ENCODE data around the gene RAI1. TPM values are rescaled to one million over a fixed set of nuclear protein-coding genes. Genes with fewer than 3 reads are reported as not detected.
A peak's percentile ranks its signal among the peaks of the same experiment; 100 is the strongest.

RAI1 gene
- total and polyA plus RNA-seq, 2 of the 13 experiments (the other 11 are each of a cell fraction or from before 2014, with no cell fraction given), result 3.4 to 5.2 TPM

DNA sequence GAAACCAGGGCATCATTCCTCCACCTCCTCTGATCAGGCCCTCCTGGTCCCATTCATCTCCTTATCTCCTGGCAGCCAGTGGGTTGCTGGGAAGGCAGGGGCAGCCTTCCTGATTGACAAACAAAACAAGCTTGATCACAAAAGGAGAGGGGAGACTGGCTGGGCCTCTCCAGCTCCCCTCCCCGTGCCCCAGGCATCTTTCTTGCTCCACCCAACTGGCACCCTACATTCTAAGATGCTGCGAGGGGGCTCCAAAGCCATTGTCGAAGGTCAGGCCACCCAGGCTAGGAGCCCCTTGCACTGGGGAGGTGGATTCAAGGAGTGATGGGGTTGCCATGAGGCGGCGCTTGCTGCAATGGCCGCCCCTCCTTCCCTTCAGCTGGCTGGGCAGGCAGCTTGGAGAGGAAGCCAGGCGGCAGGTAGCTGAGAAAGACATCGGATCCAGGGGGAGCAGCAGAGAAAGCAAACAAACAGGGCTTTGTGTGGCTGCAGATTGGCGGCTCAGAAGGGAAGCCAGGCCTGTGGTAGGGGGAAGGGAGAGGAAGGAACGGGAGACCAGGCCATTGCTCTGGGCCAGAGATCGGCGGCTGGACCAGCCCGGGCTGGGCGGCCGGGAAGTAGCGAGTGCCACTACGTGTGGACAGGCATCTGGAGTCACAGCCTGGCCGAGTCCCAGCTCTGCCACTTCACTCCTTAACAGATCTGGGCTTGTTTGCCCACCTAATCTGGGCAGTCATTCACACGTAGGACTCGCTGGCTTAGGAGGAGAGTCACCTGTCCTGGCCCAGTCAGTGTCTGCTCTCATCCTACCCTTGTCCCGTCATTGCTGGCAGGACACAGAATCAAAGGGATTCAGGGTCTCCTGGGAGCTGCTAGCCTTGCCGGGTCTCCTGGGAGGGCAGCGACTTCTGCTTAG lies 12.3 kb downstream of the RAI1 start (continued):
- TF ChIP-seq ELF4 (CRISPR knock-in tag; IDR thresholded peaks at IDR 0.05; ENCODE audit: borderline replicate concordance) (no peak), GZF1 (CRISPR knock-in tag; IDR thresholded peaks at IDR 0.05) (peak; percentile 6; the same call in 1 of the 2 replicates), MIXL1 (CRISPR knock-in tag; IDR thresholded peaks at IDR 0.05) (no peak), ZNF3 (CRISPR knock-in tag; IDR thresholded peaks at IDR 0.05) (no peak), IRX3 (CRISPR knock-in tag; IDR thresholded peaks at IDR 0.05; ENCODE audit: borderline replicate concordance, low read depth) (no peak), ZNF747 (CRISPR knock-in tag; IDR thresholded peaks at IDR 0.05; ENCODE audit: borderline replicate concordance) (peak; percentile 77; the same call in 1 of the 2 replicates), TGIF2 (CRISPR knock-in tag; IDR thresholded peaks at IDR 0.05) (0 out of 2 replicates have a peak, but pooled peaks have one; percentile 43), NBN (conservative IDR thresholded peaks at IDR 0.05) (no peak), CBX2 (IDR thresholded peaks at IDR 0.05; ENCODE audit: low read depth, low read length) (no peak), CBX2 (CRISPR knock-in tag; IDR thresholded peaks at IDR 0.05; ENCODE audit: low read depth) (no peak), ETV6 (CRISPR knock-in tag; conservative IDR thresholded peaks at IDR 0.05) (no peak), ZNF432 (CRISPR knock-in tag; IDR thresholded peaks at IDR 0.05; ENCODE audit: borderline replicate concordance) (no peak), SRY (CRISPR knock-in tag; IDR thresholded peaks at IDR 0.05) (0 out of 2 replicates have a peak, but pooled peaks have one; percentile 10)
- TF ChIP-seq, protein P1, sequence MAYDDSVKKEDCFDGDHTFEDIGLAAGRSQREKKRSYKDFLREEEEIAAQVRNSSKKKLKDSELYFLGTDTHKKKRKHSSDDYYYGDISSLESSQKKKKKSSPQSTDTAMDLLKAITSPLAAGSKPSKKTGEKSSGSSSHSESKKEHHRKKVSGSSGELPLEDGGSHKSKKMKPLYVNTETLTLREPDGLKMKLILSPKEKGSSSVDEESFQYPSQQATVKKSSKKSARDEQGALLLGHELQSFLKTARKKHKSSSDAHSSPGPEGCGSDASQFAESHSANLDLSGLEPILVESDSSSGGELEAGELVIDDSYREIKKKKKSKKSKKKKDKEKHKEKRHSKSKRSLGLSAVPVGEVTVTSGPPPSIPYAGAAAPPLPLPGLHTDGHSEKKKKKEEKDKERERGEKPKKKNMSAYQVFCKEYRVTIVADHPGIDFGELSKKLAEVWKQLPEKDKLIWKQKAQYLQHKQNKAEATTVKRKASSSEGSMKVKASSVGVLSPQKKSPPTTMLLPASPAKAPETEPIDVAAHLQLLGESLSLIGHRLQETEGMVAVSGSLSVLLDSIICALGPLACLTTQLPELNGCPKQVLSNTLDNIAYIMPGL (CRISPR knock-in tag; IDR thresholded peaks at IDR 0.05; ENCODE audit: borderline replicate concordance in 1 of 2, low read depth in 1 of 2), result peak; percentile 31; a peak in 2 of 4 replicates
- TF ChIP-seq, protein P2, sequence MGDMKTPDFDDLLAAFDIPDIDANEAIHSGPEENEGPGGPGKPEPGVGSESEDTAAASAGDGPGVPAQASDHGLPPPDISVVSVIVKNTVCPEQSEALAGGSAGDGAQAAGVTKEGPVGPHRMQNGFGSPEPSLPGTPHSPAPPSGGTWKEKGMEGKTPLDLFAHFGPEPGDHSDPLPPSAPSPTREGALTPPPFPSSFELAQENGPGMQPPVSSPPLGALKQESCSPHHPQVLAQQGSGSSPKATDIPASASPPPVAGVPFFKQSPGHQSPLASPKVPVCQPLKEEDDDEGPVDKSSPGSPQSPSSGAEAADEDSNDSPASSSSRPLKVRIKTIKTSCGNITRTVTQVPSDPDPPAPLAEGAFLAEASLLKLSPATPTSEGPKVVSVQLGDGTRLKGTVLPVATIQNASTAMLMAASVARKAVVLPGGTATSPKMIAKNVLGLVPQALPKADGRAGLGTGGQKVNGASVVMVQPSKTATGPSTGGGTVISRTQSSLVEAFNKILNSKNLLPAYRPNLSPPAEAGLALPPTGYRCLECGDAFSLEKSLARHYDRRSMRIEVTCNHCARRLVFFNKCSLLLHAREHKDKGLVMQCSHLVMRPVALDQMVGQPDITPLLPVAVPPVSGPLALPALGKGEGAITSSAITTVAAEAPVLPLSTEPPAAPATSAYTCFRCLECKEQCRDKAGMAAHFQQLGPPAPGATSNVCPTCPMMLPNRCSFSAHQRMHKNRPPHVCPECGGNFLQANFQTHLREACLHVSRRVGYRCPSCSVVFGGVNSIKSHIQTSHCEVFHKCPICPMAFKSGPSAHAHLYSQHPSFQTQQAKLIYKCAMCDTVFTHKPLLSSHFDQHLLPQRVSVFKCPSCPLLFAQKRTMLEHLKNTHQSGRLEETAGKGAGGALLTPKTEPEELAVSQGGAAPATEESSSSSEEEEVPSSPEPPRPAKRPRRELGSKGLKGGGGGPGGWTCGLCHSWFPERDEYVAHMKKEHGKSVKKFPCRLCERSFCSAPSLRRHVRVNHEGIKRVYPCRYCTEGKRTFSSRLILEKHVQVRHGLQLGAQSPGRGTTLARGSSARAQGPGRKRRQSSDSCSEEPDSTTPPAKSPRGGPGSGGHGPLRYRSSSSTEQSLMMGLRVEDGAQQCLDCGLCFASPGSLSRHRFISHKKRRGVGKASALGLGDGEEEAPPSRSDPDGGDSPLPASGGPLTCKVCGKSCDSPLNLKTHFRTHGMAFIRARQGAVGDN (CRISPR knock-in tag; IDR thresholded peaks at IDR 0.05), result no peak; the same call in 1 of the 2 replicates
- TF ChIP-seq, protein P3, sequence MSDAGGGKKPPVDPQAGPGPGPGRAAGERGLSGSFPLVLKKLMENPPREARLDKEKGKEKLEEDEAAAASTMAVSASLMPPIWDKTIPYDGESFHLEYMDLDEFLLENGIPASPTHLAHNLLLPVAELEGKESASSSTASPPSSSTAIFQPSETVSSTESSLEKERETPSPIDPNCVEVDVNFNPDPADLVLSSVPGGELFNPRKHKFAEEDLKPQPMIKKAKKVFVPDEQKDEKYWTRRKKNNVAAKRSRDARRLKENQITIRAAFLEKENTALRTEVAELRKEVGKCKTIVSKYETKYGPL (CRISPR knock-in tag; IDR thresholded peaks at IDR 0.05), result no peak; the same call in 1 of the 2 replicates
- TF ChIP-seq, protein P4, sequence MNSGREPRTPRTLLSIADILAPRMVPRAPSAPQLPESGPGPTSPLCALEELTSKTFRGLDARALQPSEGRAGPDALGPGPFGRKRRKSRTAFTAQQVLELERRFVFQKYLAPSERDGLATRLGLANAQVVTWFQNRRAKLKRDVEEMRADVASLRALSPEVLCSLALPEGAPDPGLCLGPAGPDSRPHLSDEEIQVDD (CRISPR knock-in tag; IDR thresholded peaks at IDR 0.05; ENCODE audit: borderline replicate concordance), result no peak
- TF ChIP-seq, protein P5, sequence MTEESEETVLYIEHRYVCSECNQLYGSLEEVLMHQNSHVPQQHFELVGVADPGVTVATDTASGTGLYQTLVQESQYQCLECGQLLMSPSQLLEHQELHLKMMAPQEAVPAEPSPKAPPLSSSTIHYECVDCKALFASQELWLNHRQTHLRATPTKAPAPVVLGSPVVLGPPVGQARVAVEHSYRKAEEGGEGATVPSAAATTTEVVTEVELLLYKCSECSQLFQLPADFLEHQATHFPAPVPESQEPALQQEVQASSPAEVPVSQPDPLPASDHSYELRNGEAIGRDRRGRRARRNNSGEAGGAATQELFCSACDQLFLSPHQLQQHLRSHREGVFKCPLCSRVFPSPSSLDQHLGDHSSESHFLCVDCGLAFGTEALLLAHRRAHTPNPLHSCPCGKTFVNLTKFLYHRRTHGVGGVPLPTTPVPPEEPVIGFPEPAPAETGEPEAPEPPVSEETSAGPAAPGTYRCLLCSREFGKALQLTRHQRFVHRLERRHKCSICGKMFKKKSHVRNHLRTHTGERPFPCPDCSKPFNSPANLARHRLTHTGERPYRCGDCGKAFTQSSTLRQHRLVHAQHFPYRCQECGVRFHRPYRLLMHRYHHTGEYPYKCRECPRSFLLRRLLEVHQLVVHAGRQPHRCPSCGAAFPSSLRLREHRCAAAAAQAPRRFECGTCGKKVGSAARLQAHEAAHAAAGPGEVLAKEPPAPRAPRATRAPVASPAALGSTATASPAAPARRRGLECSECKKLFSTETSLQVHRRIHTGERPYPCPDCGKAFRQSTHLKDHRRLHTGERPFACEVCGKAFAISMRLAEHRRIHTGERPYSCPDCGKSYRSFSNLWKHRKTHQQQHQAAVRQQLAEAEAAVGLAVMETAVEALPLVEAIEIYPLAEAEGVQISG (CRISPR knock-in tag; IDR thresholded peaks at IDR 0.05), result peak; percentile 59; the same call in 1 of the 2 replicates

Measured in HepG2 (cell line).